Liver (tissue), 9 donors: ENCODE data around the gene MRPL10. TPM values are rescaled to one million over a fixed set of nuclear protein-coding genes. Genes with fewer than 3 reads are reported as not detected.

ENCODE experiments used
- DNase-seq: peaks from one replicate; pipeline ENCODE4 v3.0.0-alpha.2; 2017; ENCODE audit warnings: low spot score
- H3K27ac ChIP-seq, 2 donors: one replicate each; pipeline ENCODE4 v1.7.0; 2013; ENCODE audit warnings: inconsistent platforms in 2 of 2, low read length in 2 of 2, control low read depth in 1 of 2, low read depth in 1 of 2, mild to moderate bottlenecking in 1 of 2
- H3K27me3 ChIP-seq, 4 donors: one replicate each; pipeline versions ENCODE4 v1.6.1 to v1.7.0; 2013; ENCODE audit warnings: low read length in 3 of 4, inconsistent platforms in 1 of 4, mild to moderate bottlenecking in 1 of 4, moderate library complexity in 1 of 4; ENCODE audit not compliant: control insufficient read depth in 4 of 4, insufficient read depth in 4 of 4
- H3K36me3 ChIP-seq, 4 donors: one replicate each; pipeline versions ENCODE4 v1.6.1 to v1.7.0; 2013; ENCODE audit warnings: low read length in 3 of 4, mild to moderate bottlenecking in 3 of 4, low read depth in 1 of 4, moderate library complexity in 1 of 4; ENCODE audit not compliant: control insufficient read depth in 4 of 4, insufficient read depth in 3 of 4
- H3K4me1 ChIP-seq, 4 donors: one replicate each; pipeline versions ENCODE4 v1.6.1 to v1.7.0; 2013; ENCODE audit warnings: low read length in 3 of 4, mild to moderate bottlenecking in 3 of 4, moderate library complexity in 1 of 4; ENCODE audit not compliant: control insufficient read depth in 4 of 4, insufficient read depth in 4 of 4
- H3K4me3 ChIP-seq, 3 donors: one replicate each; pipeline versions ENCODE4 v1.6.1 to v1.7.0; 2013; ENCODE audit warnings: low read length in 3 of 3, control low read depth in 1 of 3, low read depth in 1 of 3, mild to moderate bottlenecking in 1 of 3
- H3K9ac ChIP-seq, 2 donors: one replicate each; pipeline ENCODE4 v1.7.0; 2013; ENCODE audit warnings: low read length in 2 of 2, mild to moderate bottlenecking in 2 of 2, moderate library complexity in 2 of 2, control low read depth in 1 of 2, low read depth in 1 of 2
- H3K9me3 ChIP-seq, 4 donors: one replicate each; pipeline versions ENCODE4 v1.6.1 to v1.7.0; 2013; ENCODE audit warnings: low read length in 3 of 4; ENCODE audit not compliant: control insufficient read depth in 4 of 4
- EGR1 ChIP-seq, 2 donors: IDR thresholded peaks; 2 replicates each; pipeline ENCODE4 v1.6.1; 2016 to 2018; ENCODE audit warnings: antibody characterized with exemption in 2 of 2, low read depth in 2 of 2
- FOXA1 ChIP-seq: IDR thresholded peaks from 2 replicates; pipeline ENCODE4 v1.6.1; 2016; ENCODE audit warnings: antibody characterized with exemption
- FOXA2 ChIP-seq: IDR thresholded peaks from 2 replicates; pipeline ENCODE4 v1.6.1; 2016; ENCODE audit warnings: antibody characterized with exemption
- GABPA ChIP-seq, 2 donors: IDR thresholded peaks in 1 of 2; conservative IDR thresholded peaks in 1 of 2; 2 replicates each; pipeline ENCODE4 v1.6.1; 2016; ENCODE audit warnings: antibody characterized with exemption in 2 of 2, mild to moderate bottlenecking in 1 of 2, moderate library complexity in 1 of 2
- HNF4A ChIP-seq, 2 donors: conservative IDR thresholded peaks; 2 replicates each; pipeline ENCODE4 v1.6.1; 2016; ENCODE audit warnings: antibody characterized with exemption in 2 of 2, mild to moderate bottlenecking in 2 of 2
- HNF4G ChIP-seq: IDR thresholded peaks from 2 replicates; pipeline ENCODE4 v1.6.1; 2016; ENCODE audit warnings: antibody characterized with exemption
- JUND ChIP-seq, 2 donors: IDR thresholded peaks; 2 replicates each; pipeline ENCODE4 v1.6.1; 2016; ENCODE audit warnings: antibody characterized with exemption in 2 of 2
- NR2F2 ChIP-seq: IDR thresholded peaks from 2 replicates; pipeline ENCODE4 v1.6.1; 2016; ENCODE audit warnings: antibody characterized with exemption
- RAD21 ChIP-seq, 2 donors: IDR thresholded peaks; 2 replicates each; pipeline ENCODE4 v1.6.1; 2016; ENCODE audit warnings: antibody characterized with exemption in 2 of 2, mild to moderate bottlenecking in 2 of 2
- RXRA ChIP-seq, 2 donors: IDR thresholded peaks; 2 replicates each; pipeline ENCODE4 v1.6.1; 2017 to 2018; ENCODE audit warnings: antibody characterized with exemption in 2 of 2, mild to moderate bottlenecking in 1 of 2
- SP1 ChIP-seq: IDR thresholded peaks from 2 replicates; pipeline ENCODE4 v1.6.1; 2018; ENCODE audit warnings: antibody characterized with exemption, mild to moderate bottlenecking
- TAF1 ChIP-seq: conservative IDR thresholded peaks from 2 replicates; pipeline ENCODE4 v1.6.1; 2016; ENCODE audit warnings: antibody characterized with exemption, mild to moderate bottlenecking
- YY1 ChIP-seq: IDR thresholded peaks from 2 replicates; pipeline ENCODE4 v1.6.1; 2016; ENCODE audit warnings: antibody characterized with exemption, mild to moderate bottlenecking
- WGBS: extraction: QIAGEN DNeasy Blood & Tissue Kit; methylation state at CpG from one replicate; pipeline ENCODE4 v1.1.7; 2013; 5-methylcytosine and 5-hydroxymethylcytosine counted together
- polyA plus RNA-seq, 2 donors: library from polyadenylated mRNA; stranded (reverse) in 1 of 2; unstranded in 1 of 2; fragments of 200-250 nt in 1 of 2; fragments of >200 nt in 1 of 2; fragmentation: Nextera tagmentation in 1 of 2; extraction: Ambion mirVana in 1 of 2; gene quantifications; one replicate each; pipeline versions ENCODE4 v1.2.1 to v1.2.3, GENCODE V29; 2013 to 2015
- total RNA-seq, 2 donors: library from RNA; depleted of rRNA; stranded (reverse); fragments of >200 nt; gene quantifications; one replicate each; pipeline ENCODE4 v1.2.3, GENCODE V29; 2014
- TF ChIP-seq, protein P1 (sequence below): fragments of 150-350 bp; IDR thresholded peaks from 2 replicates; pipeline ENCODE4 v1.5.1; 2017; ENCODE audit warnings: improper control_type of control experiment, low read depth, low read length; ENCODE audit not compliant: missing input control
- TF ChIP-seq, protein P2 (sequence below): IDR thresholded peaks from 2 replicates; pipeline ENCODE4 v1.6.1; 2016; ENCODE audit warnings: antibody characterized with exemption, mild to moderate bottlenecking
- TF ChIP-seq, protein P3 (sequence below): IDR thresholded peaks from 2 replicates; pipeline ENCODE4 v1.6.1; 2016; ENCODE audit warnings: antibody characterized with exemption
- TF ChIP-seq, protein P4 (sequence below): IDR thresholded peaks from 2 replicates; pipeline ENCODE4 v1.6.1; 2016; ENCODE audit warnings: antibody characterized with exemption
- TF ChIP-seq, protein P5 (sequence below): IDR thresholded peaks from 2 replicates; pipeline ENCODE4 v1.6.1; 2016; ENCODE audit warnings: antibody characterized with exemption
- donor health status: healthy.
- donor health status: healthy.
- donor health status: healthy.
- donor health status: healthy.
- donor health status: healthy.

Gene MRPL10
- total and polyA plus RNA-seq, 4 donors: 10.2 to 24.9 (median 12.9) TPM

DNA sequence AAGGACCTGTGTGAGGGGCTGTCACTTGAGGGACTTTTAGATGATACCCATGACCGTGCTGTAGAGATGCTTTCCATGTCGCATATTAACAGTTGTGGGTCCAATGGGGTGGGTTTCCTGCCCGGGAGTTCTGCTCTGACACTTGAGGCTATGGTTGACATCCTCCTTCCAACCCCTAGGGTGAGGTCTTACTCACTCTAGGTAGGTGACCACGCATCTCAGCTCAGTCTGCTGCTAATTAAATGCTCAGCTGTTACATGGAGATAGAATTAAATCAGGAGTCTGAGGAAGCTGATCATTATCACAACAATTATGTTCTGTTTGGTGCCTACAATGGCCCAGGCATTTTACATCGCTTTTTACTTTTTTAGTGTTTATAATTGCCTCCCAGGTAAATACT, 49.9 kb downstream of the MRPL10 start:
- TF ChIP-seq JUND (IDR thresholded peaks at IDR 0.05) (no peak), RAD21 (IDR thresholded peaks at IDR 0.05) (no peak), SP1 (no peak), GABPA (IDR thresholded peaks at IDR 0.05 in 1 of 2, conservative IDR thresholded peaks at IDR 0.05 in 1 of 2) (no peak), HNF4G (no peak), HNF4A (conservative IDR thresholded peaks at IDR 0.05) (no peak), RXRA (IDR thresholded peaks at IDR 0.05) (no peak), EGR1 (IDR thresholded peaks at IDR 0.05; ENCODE audit: low read depth in 2 of 2) (no peak), NR2F2 (no peak), FOXA1 (no peak)
- TF ChIP-seq, protein P1, sequence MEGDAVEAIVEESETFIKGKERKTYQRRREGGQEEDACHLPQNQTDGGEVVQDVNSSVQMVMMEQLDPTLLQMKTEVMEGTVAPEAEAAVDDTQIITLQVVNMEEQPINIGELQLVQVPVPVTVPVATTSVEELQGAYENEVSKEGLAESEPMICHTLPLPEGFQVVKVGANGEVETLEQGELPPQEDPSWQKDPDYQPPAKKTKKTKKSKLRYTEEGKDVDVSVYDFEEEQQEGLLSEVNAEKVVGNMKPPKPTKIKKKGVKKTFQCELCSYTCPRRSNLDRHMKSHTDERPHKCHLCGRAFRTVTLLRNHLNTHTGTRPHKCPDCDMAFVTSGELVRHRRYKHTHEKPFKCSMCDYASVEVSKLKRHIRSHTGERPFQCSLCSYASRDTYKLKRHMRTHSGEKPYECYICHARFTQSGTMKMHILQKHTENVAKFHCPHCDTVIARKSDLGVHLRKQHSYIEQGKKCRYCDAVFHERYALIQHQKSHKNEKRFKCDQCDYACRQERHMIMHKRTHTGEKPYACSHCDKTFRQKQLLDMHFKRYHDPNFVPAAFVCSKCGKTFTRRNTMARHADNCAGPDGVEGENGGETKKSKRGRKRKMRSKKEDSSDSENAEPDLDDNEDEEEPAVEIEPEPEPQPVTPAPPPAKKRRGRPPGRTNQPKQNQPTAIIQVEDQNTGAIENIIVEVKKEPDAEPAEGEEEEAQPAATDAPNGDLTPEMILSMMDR: no peak
- TF ChIP-seq, protein P2, sequence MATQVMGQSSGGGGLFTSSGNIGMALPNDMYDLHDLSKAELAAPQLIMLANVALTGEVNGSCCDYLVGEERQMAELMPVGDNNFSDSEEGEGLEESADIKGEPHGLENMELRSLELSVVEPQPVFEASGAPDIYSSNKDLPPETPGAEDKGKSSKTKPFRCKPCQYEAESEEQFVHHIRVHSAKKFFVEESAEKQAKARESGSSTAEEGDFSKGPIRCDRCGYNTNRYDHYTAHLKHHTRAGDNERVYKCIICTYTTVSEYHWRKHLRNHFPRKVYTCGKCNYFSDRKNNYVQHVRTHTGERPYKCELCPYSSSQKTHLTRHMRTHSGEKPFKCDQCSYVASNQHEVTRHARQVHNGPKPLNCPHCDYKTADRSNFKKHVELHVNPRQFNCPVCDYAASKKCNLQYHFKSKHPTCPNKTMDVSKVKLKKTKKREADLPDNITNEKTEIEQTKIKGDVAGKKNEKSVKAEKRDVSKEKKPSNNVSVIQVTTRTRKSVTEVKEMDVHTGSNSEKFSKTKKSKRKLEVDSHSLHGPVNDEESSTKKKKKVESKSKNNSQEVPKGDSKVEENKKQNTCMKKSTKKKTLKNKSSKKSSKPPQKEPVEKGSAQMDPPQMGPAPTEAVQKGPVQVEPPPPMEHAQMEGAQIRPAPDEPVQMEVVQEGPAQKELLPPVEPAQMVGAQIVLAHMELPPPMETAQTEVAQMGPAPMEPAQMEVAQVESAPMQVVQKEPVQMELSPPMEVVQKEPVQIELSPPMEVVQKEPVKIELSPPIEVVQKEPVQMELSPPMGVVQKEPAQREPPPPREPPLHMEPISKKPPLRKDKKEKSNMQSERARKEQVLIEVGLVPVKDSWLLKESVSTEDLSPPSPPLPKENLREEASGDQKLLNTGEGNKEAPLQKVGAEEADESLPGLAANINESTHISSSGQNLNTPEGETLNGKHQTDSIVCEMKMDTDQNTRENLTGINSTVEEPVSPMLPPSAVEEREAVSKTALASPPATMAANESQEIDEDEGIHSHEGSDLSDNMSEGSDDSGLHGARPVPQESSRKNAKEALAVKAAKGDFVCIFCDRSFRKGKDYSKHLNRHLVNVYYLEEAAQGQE: no peak
- TF ChIP-seq, protein P3, sequence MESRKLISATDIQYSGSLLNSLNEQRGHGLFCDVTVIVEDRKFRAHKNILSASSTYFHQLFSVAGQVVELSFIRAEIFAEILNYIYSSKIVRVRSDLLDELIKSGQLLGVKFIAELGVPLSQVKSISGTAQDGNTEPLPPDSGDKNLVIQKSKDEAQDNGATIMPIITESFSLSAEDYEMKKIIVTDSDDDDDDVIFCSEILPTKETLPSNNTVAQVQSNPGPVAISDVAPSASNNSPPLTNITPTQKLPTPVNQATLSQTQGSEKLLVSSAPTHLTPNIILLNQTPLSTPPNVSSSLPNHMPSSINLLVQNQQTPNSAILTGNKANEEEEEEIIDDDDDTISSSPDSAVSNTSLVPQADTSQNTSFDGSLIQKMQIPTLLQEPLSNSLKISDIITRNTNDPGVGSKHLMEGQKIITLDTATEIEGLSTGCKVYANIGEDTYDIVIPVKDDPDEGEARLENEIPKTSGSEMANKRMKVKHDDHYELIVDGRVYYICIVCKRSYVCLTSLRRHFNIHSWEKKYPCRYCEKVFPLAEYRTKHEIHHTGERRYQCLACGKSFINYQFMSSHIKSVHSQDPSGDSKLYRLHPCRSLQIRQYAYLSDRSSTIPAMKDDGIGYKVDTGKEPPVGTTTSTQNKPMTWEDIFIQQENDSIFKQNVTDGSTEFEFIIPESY: no peak
- TF ChIP-seq, protein P4, sequence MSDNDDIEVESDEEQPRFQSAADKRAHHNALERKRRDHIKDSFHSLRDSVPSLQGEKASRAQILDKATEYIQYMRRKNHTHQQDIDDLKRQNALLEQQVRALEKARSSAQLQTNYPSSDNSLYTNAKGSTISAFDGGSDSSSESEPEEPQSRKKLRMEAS: no peak
- TF ChIP-seq, protein P5, sequence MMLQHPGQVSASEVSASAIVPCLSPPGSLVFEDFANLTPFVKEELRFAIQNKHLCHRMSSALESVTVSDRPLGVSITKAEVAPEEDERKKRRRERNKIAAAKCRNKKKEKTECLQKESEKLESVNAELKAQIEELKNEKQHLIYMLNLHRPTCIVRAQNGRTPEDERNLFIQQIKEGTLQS: no peak
- WGBS: 64% methylated on average over 5 of the region's 5 CpGs

DNA sequence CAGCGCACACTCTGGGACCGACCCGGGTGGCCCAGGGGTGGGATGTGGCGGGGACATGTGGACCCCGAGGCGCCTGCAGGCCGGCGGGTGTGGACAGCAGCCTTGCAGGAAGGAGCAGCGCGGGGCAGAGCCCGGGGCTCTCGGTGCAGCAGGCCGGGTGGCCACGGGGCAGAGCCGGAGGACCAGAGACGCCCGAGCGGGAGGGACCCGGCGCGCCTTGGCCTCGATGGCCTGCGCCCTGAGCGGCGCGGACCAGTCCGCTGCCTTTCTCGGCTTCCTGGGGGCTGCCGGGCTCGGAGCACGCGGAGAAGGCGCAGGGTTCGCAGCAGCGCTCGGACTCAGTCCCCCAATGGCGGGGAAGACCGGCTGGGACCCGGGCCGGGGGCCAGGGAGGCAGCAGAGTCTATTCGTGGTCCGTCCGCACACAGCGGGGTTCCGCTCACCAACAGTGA, 53.1 kb downstream of the MRPL10 start:
- 31% methylated on average over 45 of the region's 45 CpGs for WGBS
- H3K27ac ChIP-seq: no peak overlapping the region
- no peaks in the 10 kb centered on the region for H3K4me1 ChIP-seq
- H3K4me3 ChIP-seq: no peak overlapping the region
- DNase-seq: no peak
- H3K27me3 ChIP-seq: peaks cover 0 to 8% (median 7%) of the 10 kb centered on the region in 4 donors
- no peaks in the 10 kb centered on the region for H3K36me3 ChIP-seq
- H3K9me3 ChIP-seq: no peaks in the 10 kb centered on the region
- no peak overlapping the region for H3K9ac ChIP-seq
- TF ChIP-seq EGR1 (IDR thresholded peaks at IDR 0.05; ENCODE audit: low read depth in 2 of 2) (no peak), RAD21 (IDR thresholded peaks at IDR 0.05) (no peak), JUND (IDR thresholded peaks at IDR 0.05) (no peak), FOXA2 (no peak), SP1 (no peak), YY1 (no peak), RXRA (IDR thresholded peaks at IDR 0.05) (no peak), GABPA (IDR thresholded peaks at IDR 0.05 in 1 of 2, conservative IDR thresholded peaks at IDR 0.05 in 1 of 2) (no peak), NR2F2 (no peak), FOXA1 (no peak), HNF4G (no peak), TAF1 (no peak)
- TF ChIP-seq, protein P2: no peak
- TF ChIP-seq, protein P4: no peak
- TF ChIP-seq, protein P5: no peak

More for the DNA sequence above, 49.9 kb downstream of the MRPL10 start:
- DNase-seq: no peak
- no peak overlapping the region for H3K9ac ChIP-seq
- no peak overlapping the region for H3K4me3 ChIP-seq
- peaks cover 0 to 7% (median 0%) of the 10 kb centered on the region in 4 donors for H3K27me3 ChIP-seq
- no peaks in the 10 kb centered on the region for H3K9me3 ChIP-seq
- no peaks in the 10 kb centered on the region for H3K36me3 ChIP-seq
- H3K4me1 ChIP-seq: no peaks in the 10 kb centered on the region
- no peak overlapping the region for H3K27ac ChIP-seq
